HFFc6 (cell line): ENCODE results near the gene FCAMR. TPM values are rescaled to one million over a fixed set of nuclear protein-coding genes. Genes with fewer than 3 reads are reported as not detected.

Experiments
- DNase-seq: peaks from one replicate; pipeline ENCODE4 v3.0.0-alpha.2; 2018
- H3K27ac Mint-ChIP-seq: 2 replicates; pipeline ENCODE4 v1.8.0; 2020; ENCODE audit warnings: mild to moderate bottlenecking, mixed read lengths
- H3K27me3 Mint-ChIP-seq: 2 replicates; pipeline ENCODE4 v1.8.0; 2021; ENCODE audit warnings: mild to moderate bottlenecking, moderate library complexity, mixed read lengths; ENCODE audit not compliant: insufficient read depth
- H3K36me3 Mint-ChIP-seq: 2 replicates; pipeline ENCODE4 v1.8.0; 2021; ENCODE audit warnings: low read depth, mixed read lengths
- H3K4me1 Mint-ChIP-seq: 2 replicates; pipeline ENCODE4 v1.8.0; 2020; ENCODE audit warnings: low read depth, mixed read lengths
- H3K4me3 Mint-ChIP-seq: 2 replicates; pipeline ENCODE4 v1.8.0; 2020; ENCODE audit warnings: mild to moderate bottlenecking, moderate library complexity, mixed read lengths
- H3K9me3 Mint-ChIP-seq: 2 replicates; pipeline ENCODE4 v1.8.0; 2020; ENCODE audit warnings: mild to moderate bottlenecking, mixed read lengths
- CTCF ChIP-seq: fragments of 200-600 bp; sonication (generic); IDR thresholded peaks from 2 replicates; pipeline ENCODE4 v1.5.0; 2021; ENCODE audit warnings: antibody characterized with exemption, mild to moderate bottlenecking
- total RNA-seq, 6 experiments: library from RNA; stranded (reverse); fragmentation: NEBNext Ultra II Directional; extraction: Animal tissue kit (Norgen Biotek cat#: 25700); gene quantifications; 2 replicates in 1 of 6; 3 replicates in 5 of 6; pipeline ENCODE4 v1.2.3, GENCODE V29; 2021

The FCAMR gene
- total RNA-seq, 6 experiments from 2014 or later = not detected

GRCh38 chr1:206935491-206936067, 34.7 kb downstream of the FCAMR start:
- peak; percentile 75 for TF ChIP-seq CTCF
- Mint-ChIP-seq H3K27me3 (peaks cover 3% of the 10 kb centered on the region), H3K9me3 (no peaks in the 10 kb centered on the region), H3K36me3 (no peaks in the 10 kb centered on the region), H3K4me3 (no peak overlapping the region), H3K27ac (no peak overlapping the region), H3K4me1 (no peaks in the 10 kb centered on the region)
- no peak for DNase-seq

- Mint-ChIP-seq H3K27me3 (no peaks in the 10 kb centered on the region; the same call in none of the 2 replicates), H3K9me3 (no peaks in the 10 kb centered on the region), H3K4me1 (no peaks in the 10 kb centered on the region), H3K36me3 (no peaks in the 10 kb centered on the region), H3K27ac (no peak overlapping the region), H3K4me3 (no peak overlapping the region)
- DNase-seq = no peak
- peak; percentile 77 for TF ChIP-seq CTCF
Measured at GRCh38 chr1:206933333-206933945, 36.8 kb downstream of the FCAMR start.

- Mint-ChIP-seq H3K36me3 (no peaks in the 10 kb centered on the region), H3K27ac (no peak overlapping the region), H3K4me1 (peaks cover 8% of the 10 kb centered on the region), H3K9me3 (no peaks in the 10 kb centered on the region), H3K4me3 (no peak overlapping the region), H3K27me3 (no peaks in the 10 kb centered on the region; the same call in none of the 2 replicates)
- TF ChIP-seq CTCF = no peak
- no peak for DNase-seq
Measured at GRCh38 chr1:206932177-206932576, 38.1 kb downstream of the FCAMR start.

GRCh38 chr1:206931709-206932108, 38.6 kb downstream of the FCAMR start:
- H3K36me3 Mint-ChIP-seq = no peaks in the 10 kb centered on the region
- H3K4me3 Mint-ChIP-seq = no peak overlapping the region
- H3K27me3 Mint-ChIP-seq = no peaks in the 10 kb centered on the region; the same call in none of the 2 replicates
- no peak overlapping the region for H3K27ac Mint-ChIP-seq
- no peak for DNase-seq
- H3K4me1 Mint-ChIP-seq = peaks cover 12% of the 10 kb centered on the region
- no peaks in the 10 kb centered on the region for H3K9me3 Mint-ChIP-seq
- peak; percentile 35; the same call in 1 of the 2 replicates for TF ChIP-seq CTCF

- Mint-ChIP-seq H3K36me3 (no peaks in the 10 kb centered on the region), H3K27me3 (no peaks in the 10 kb centered on the region; the same call in none of the 2 replicates), H3K4me3 (no peak overlapping the region), H3K9me3 (no peaks in the 10 kb centered on the region), H3K27ac (no peak overlapping the region), H3K4me1 (peaks cover 18% of the 10 kb centered on the region)
- DNase-seq = no peak
- no peak for TF ChIP-seq CTCF
Measured at GRCh38 chr1:206930210-206930798, 40.0 kb downstream of the FCAMR start.
